Nucleus accumbens (tissue), 56 donors: Measurements from ENCODE around the gene MYADM.
A peak's percentile ranks its signal among the peaks of the same experiment; 100 is the strongest.
"Not testable (repeated sequence)": the region's sequence is repeated elsewhere in the genome, so short reads cannot be mapped to it uniquely, and the experiment has no call there.

ENCODE experiments used
- DNase-seq, 56 donors: peaks; one replicate each; lab custom pipeline; 2025; lab: John Stamatoyannopoulos, UW

The MYADM gene

DNA sequence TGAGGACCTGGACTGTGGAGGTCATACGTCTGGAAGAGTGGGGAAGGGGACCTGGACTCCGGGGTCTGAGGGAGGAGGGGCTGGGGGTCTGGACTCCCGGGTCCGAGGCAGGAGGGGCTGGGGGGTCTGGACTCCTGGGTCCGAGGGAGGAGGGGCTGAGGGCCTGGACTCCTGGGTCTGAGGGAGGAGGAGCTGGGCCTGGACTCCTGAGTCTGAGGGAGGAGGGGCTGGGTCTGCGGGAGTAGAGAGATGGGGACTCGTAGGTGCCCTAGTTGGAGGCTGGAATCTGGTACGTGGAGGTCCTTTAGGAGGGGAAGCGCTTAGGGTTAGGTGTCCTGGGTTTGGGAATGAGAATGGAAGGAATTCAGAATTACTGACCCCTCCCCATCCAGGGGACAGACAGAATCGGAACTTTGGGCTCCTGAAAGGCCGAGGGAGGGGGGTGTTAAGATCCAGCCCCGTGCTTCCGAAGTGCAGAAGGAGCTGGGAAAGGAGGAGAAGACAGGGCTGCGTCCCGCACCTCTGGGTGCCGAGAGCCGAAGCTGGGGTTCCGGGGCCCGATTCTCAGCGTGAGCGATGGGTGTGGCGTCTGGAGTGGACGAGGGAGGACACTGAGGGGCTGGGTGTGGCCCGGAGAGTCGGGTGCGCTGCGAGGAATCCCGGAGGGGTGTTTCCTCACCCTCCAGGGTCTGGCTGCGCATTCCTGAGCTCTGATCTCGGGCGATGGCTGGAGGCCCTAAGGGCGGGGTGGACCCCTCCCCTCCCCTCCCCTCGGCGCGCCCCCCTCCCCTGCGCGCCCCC, 608 bp downstream of the MYADM start:
- peak in 18 of 56 donors; percentile 5 to 62 (median 48) for DNase-seq

DNA sequence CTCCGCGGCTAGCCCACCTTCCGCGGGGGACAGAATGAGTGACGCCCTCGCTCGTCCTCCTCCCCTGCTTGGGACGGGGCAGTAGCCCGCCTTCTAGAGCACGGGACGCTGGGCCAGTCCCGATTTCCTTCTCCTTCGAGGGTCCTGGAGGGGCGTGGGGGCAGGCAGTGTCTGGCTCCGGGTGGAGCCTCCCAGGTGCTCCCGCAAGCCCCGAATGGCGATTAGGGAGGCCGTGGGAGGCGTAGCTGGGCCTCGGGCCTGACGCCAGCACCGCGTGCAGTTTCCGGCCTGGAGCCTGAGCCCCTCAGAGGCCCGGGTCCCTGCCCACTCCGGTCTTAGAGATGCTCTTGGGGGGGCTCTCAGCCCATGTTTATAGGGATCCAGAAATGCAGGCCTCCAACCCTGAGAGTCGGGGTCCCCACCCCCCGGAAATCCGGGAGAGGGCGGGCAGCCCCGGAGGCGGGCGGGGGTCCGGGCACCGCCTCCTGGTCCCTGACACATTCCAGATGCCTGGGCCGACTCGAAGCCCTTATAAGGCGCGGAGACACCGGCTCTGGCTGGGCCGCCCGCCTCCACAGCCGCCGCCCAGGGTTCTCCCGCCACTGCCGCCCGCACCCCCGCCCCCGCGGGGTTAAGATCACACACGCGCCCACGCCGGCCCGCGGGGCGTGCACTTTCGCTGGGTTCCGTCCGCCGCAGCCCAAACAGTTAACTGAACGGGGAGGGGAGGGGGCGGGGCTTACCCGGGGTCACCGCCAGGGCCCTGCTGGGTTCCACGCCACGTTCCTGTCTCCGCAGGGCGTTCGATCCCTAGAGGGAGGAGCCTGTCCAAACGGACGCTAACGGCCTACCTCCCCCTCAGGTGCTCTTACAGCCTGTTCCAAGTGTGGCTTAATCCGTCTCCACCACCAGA, 1.5 kb downstream of the MYADM start:
- DNase-seq = peak in 47 of 56 donors; percentile 16 to 84 (median 50)

DNA sequence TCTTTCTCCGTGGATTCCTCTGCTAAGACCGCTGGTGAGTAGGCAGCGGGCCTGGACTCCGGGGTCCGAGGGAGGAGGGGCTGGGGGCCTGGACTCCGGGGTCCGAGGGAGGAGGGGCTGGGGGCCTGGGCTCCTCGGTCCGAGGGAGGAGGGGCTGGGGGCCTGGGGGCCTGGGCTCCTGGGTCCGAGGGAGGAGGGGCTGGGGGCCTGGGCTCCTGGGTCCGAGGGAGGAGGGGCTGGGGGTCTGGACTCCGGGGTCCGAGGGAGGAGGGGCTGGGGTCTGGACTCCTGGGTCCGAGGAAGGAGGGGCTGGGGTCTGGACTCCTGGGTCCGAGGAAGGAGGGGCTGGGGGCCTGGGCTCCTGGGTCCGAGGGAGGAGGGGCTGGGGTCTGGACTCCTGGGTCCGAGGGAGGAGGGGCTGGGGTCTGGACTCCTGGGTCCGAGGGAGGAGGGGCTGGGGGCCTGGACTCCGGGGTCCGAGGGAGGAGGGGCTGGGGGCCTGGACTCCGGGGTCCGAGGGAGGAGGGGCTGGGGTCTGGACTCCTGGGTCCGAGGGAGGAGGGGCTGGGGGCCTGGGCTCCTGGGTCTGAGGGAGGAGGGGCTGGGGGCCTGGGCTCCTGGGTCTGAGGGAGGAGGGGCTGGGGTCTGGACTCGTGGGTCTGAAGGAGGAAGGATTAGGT, 2.3 kb downstream of the MYADM start:
- DNase-seq = not testable (repeated sequence)

DNA sequence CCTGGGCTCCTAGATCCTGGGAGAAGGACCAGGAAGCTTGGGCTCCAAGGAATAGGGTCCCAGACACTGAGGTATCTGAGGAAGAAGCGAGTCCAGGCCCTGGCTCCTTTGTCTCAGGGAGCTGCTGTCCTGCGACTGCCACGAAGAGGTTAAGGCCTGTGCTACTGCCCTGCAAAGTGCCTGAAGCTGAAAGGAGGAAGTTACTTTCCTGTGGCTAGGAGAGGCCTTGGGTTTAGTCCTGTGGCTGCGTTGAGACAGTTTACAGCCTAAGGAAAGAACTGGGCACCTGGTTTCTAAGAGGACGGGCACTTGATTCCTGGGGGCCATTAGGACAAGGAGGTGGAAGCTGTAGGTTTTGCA, 2.8 kb downstream of the MYADM start:
- peak in 3 of 56 donors; percentile 5 to 14 (median 12) for DNase-seq

DNA sequence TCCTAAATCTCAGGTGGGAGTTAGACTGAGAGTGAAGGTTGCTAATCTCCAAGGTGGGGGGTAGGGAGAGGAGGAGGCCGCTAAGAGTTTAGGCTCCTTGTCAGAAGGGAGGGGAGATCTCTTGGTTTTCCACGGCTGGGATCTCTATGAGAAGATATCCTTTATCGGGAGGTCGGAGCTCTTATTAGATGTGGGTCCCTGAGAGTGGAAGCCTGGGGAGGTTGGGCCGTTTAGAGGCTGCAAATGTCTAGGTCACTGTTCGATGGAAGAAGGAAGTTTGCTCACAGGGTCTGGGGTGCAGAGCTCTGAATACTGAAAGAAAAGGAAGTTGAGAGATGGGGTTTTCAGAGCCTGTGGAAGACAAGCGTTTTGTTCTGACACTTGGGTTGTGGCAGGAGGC, 3.8 kb downstream of the MYADM start:
- peak in 1 of 56 donors; percentile 7 for DNase-seq

DNA sequence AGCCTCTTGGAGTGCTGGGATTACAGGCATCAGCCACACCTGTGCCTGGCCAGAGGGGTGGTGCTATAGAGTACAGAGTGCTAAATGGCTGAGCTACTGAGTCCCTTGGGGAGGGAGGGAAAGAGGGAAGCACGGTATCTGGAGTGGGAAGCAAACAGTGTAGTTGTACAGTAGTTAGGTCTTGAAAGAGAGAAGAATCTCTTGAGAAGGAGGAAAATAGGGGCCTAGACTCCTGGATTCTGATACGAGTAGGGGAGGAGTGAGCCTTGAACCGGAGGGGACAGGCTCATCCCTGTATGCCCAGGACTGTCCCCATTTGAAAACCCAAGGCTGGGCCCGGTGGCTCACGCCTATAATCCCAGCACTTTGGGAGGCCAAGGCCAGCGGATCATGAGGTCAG, 5.1 kb downstream of the MYADM start:
- no peak for DNase-seq

DNA sequence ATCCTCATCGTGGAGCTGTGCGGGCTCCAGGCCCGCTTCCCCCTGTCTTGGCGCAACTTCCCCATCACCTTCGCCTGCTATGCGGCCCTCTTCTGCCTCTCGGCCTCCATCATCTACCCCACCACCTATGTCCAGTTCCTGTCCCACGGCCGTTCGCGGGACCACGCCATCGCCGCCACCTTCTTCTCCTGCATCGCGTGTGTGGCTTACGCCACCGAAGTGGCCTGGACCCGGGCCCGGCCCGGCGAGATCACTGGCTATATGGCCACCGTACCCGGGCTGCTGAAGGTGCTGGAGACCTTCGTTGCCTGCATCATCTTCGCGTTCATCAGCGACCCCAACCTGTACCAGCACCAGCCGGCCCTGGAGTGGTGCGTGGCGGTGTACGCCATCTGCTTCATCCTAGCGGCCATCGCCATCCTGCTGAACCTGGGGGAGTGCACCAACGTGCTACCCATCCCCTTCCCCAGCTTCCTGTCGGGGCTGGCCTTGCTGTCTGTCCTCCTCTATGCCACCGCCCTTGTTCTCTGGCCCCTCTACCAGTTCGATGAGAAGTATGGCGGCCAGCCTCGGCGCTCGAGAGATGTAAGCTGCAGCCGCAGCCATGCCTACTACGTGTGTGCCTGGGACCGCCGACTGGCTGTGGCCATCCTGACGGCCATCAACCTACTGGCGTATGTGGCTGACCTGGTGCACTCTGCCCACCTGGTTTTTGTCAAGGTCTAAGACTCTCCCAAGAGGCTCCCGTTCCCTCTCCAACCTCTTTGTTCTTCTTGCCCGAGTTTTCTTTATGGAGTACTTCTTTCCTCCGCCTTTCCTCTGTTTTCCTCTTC, 6.3 kb downstream of the MYADM start:
- DNase-seq = no peak

DNA sequence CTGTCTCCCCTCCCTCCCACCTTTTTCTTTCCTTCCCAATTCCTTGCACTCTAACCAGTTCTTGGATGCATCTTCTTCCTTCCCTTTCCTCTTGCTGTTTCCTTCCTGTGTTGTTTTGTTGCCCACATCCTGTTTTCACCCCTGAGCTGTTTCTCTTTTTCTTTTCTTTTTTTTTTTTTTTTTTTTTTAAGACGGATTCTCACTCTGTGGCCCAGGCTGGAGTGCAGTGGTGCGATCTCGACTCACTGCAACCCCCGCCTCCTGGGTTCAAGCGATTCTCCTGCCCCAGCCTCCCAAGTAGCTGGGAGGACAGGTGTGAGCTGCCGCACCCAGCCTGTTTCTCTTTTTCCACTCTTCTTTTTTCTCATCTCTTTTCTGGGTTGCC, 6.9 kb downstream of the MYADM start:
- DNase-seq = no peak

DNA sequence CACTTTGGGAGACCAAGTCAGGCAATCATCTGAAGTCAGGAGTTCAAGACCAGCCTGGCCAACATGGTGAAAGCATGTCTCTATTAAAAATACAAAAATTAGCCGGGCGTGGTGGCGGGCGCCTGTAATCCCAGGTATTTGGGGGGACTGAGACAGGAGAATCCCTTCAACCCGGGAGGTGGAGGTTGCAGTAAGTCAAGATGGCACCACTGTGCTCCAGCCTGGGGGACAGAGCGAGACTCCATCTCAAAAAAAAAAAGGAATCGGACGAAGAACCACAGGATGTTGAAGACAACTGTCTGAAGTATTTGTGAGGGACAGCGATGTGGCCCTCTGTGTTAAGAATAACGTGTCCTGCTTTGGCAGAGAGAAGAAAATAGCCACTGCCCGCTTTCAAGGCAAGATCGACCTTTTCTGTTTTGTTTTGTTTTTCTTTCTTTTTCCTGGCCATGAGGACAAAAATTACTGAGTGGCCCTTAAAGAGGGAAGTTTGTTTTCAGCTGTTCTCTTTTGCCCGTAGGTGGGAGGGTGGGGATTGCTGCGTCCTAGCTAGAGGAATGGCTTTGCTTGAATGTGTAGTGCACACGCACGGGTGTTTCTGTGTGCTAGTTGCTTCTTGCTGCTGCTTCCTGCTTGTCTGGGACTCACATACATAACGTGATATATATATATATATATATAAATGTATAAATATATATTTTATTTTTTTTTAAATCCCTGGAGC, 8.1 kb downstream of the MYADM start:
- no peak for DNase-seq

DNA sequence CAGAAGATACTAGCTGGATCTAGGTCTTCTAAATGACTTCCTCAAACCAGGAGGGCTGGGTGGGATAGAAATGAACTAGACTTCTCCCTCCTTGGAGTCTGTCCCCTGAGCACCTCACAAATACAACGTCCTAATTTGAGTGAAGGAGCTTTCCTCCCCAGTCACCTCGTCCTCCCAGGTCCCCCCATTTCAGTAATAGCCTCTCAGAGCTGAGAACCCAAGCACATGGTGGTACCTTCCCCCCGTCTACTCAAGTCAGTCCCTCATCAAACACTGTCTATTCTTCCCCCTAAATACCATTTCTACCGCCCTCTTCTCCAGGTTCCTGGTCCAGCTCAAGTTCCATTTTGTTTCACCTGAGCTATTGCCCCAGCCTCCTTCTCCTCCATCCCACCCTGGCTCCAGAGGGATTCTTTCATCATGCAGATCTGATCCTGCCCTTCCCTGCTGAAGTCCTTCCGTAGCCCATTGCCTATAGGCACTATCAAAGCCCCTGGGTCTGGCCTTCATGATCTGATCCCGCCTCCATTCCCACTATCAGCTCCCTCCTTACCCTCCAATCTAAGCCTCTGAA, 9.1 kb downstream of the MYADM start:
- no peak for DNase-seq

DNA sequence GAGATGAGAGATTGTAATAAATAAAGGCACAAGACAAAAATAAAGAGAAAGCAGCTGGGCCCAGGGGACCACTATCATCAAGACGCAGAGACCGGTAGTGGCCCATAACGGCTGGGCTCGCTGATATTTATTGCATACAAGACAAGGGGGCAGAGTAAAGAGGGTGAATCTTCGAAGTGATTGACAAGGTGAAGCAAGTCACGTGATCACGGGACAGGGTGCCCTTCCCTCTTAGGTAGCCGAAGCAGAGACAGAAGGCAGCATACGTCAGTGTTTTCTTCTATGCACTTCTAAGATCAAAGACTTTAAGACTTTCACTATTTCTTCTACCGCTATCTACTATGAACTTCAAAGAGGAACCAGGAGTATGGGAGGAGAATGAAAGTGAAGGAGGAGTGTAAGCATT, 9.7 kb downstream of the MYADM start:
- no peak for DNase-seq

DNA sequence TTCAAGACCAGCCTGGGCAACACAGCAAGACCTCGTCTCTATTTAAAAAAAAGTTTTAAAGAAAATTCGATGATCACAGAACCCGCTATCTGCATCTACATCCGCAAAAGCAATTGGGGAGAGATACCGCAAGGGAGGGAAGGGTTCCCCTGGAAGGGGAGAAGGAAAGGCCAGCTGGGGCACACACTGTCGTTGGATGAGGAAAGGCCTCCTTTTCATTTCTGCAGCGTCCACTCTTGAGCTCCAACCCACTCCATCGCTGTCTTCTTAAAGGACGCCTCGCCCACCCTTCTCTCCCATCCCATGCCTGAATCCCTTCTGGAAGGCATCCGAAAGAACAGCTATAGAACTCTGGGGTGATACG, 11.1 kb downstream of the MYADM start:
- DNase-seq = no peak

DNA sequence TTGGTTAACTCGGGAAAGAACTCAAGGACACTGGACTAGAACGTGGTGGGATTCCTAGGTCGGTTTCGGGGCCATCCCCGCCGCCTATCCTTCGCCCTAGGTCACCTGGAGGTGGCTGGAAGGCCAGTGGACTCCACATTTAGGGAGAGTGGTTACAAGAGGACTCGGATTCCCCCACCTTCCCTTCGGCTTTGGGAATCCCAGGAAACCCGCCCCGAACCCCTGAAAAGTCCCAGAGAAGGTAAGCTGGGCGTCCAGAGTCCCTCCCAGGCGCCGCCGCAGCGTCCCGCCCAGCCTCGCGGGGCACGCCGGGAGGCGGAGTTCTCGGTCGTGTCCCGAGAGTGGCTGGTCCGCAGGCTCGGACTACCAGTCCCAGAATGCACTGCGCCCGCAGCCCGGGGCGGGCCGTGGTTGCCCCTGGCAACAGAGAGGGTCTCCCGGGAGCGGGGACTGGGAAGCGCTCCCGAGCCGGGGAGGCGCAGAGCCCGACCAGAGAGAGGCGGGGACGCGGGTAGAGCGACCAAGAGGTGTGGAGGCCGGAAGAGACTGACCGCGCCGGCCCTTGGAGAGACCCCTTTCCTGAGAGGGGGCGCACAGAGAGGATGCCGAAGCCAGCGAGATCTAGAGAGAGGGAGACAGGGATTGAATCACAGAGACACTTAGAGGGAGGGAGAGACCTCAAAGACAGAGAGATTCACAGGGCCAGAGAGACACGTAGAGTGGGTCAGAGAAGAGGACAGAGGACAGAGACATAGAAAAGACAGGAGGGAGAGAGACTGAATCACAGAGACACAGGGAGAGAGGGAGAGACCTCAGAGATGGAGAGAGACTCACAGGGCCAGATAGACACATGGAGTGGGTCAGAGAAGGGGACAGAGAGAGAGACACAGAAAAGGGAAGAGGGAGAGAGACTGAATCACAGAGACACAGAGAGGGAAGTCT, 11.7 kb downstream of the MYADM start:
- DNase-seq = peak; percentile 53 to 98 (median 88)

DNA sequence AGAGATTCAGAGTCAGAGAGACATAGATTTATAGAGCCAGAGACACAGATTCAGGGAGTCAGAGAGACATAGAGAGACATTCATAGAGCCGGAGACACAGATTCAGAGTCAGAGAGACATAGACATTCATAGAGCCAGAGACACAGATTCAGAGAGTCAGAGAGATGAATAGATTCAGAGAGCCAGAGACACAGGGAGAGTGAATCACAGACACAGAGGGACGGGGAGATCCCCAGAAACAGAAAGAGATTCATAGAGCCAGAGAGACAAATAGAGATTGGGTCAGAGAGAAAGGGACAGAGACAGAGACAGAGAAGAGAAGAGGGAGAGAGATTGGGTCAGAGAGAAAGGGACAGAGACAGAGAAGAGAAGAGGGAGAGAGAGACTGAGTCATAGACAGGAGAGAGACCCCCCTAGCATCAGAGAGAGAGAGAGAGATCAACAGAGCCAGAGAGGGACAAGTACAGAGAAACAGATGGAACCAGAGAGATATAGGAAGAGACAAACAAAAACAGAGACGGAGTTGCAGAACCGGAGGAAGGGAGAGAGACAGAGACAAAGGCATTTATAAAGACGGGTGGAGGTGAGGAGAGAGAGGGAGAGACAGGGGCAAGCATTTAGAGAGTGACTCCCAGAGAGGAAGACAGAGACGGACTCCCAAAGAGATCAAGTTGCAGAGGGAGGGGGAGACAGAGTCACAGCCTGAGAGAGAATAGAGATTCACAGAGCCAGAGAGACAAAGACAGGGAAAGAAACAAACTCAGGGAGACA, 13.2 kb downstream of the MYADM start:
- no peak for DNase-seq

DNA sequence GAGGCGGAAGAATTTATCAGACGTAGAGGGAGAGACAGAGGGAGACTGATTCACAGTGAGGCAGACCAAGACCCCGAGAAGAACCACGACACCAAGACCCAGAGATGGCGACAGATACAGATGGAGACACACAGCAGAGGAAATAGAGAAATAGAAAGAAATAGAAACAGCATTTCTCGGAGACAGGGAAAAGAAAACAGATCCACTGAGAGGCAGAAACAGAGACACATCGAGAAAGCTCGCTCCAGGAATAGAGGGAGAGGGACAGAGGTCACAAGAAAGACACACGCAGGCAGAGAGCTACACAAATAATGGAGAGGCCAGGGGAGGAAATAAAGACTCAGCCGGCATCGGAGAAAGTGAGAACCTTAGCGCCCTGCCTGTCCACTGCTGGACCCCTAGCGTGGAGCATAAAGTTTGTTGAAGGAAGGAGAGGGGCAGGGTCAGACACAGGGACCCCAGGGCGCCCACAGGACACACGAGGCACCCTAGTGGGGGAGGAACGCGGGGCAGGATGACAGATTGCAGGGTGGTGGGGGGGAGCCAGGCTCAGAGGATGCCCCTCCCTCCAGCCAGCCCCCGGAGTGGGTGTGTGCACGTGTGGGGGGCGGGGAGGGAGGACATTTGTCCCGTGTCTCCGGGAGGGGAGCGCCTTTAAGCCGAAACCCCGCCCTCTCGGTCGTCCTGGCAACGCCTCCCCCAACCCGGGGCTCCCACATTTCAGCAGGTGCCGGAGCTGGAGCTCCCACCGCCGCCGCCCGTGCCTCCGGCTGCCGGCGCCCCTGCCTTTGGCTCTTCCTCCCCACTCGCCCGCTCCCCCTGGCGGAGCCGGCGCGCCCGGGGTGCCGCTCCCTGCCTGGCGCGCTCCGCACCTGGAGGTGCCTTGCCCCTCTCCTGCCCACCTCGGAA, 14.1 kb downstream of the MYADM start, which contains the start of gene PRKCG:
PRKCG (plus strand) TSS at position 716 of the 909 bp plus-strand sequence. CDS start 298 bp downstream, outside the sequence.
- DNase-seq = peak in 40 of 56 donors; percentile 8 to 85 (median 50)
